SK-N-MC (cell line): ENCODE data around the gene GREB1L.

ENCODE experiments used
- DNase-seq: peaks from one replicate; pipeline ENCODE4 v3.0.0-alpha.2; 2011; ENCODE audit warnings: low read depth, low spot score
- H3K27ac ChIP-seq: fragments of 200-600 bp; sonication (generic); 2 replicates; pipeline ENCODE4 v1.5.1; 2016; ENCODE audit warnings: mixed run types
- H3K36me3 ChIP-seq: fragments of 200-600 bp; sonication (generic); 2 replicates; pipeline ENCODE4 v1.6.1; 2017; ENCODE audit warnings: antibody characterized with exemption, low read length, mixed read lengths; ENCODE audit not compliant: insufficient read depth
- H3K4me3 ChIP-seq: fragments of 200-600 bp; sonication (generic); 2 replicates; pipeline ENCODE4 v1.5.1; 2016
- H3K9ac ChIP-seq: fragments of 200-600 bp; sonication (generic); 2 replicates; pipeline ENCODE4 v1.8.0; 2017; ENCODE audit warnings: mixed run types, mixed read lengths; ENCODE audit not compliant: insufficient read length
- H3K9me3 ChIP-seq: fragments of 200-600 bp; sonication (generic); 2 replicates; pipeline ENCODE4 v1.6.1; 2017; ENCODE audit warnings: low read depth, mild to moderate bottlenecking, antibody characterized with exemption, low read length, moderate library complexity, mixed read lengths
- EZH2 ChIP-seq: fragments of 200-600 bp; sonication (generic); IDR thresholded peaks from one replicate; pipeline ENCODE4 v1.6.1; 2017; ENCODE audit warnings: antibody characterized with exemption
- FOXP2 ChIP-seq: optimal IDR thresholded peaks from 2 replicates; pipeline ENCODE3; 2011; ENCODE audit warnings: mild to moderate bottlenecking, moderate library complexity; ENCODE audit not compliant: insufficient read depth; ENCODE audit errors: extremely low read length, control extremely low read depth
- POLR2AphosphoS5 ChIP-seq: IDR thresholded peaks from 2 replicates; pipeline ENCODE4 v1.6.1; 2012; ENCODE audit warnings: mild to moderate bottlenecking, low read depth, low read length, borderline replicate concordance

The GREB1L gene

DNA sequence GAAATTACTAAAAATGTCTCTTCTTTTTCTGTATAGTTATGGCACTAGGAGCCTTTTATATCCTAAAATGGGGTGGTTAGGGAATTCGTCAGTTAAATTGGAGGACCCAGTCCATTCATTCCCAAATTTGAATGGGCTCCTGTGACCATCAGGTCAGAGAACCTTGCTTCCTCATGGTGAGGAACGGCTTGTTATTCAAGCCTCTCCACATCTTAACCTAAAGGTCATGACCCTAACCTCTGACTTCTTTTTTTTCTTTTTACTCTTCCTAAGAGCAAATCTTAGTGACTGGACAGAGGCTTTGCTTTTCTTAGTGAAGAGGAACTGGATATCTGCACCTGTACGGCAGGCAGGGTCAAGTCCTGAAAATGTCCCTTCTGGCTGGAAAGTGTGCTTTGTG is 53.1 kb downstream of the GREB1L start:
- DNase-seq: no peak
- H3K27ac ChIP-seq: no peak overlapping the region

DNA sequence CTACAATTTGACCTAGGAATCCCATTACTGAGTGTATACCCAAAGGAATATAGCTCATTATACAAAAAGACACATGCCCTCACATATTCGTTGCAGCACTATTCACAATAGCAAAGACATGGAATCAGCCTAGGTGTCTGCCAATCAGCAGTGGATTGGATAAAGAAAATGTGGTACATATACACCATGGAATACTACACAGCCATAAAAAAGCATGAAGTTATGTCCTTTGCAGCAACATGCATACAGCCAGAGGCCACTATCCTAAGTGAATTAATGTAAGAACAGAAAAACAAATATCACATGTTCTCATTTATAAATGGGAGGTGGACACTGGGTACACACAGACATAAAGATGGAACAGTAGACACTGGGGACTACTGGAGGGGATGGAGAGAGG is 54.0 kb downstream of the GREB1L start:
- TF ChIP-seq POLR2AphosphoS5 (no peak), FOXP2 (no peak), EZH2 (no peak)
- no peak for DNase-seq

More for the DNA sequence above, 53.1 kb downstream of the GREB1L start:
- Histone ChIP-seq H3K36me3 (no peaks in the 10 kb centered on the region), H3K9me3 (no peaks in the 10 kb centered on the region), H3K9ac (no peak overlapping the region), H3K4me3 (no peak overlapping the region)
- TF ChIP-seq FOXP2: no peak
- TF ChIP-seq EZH2: no peak
- no peak for TF ChIP-seq POLR2AphosphoS5

DNA sequence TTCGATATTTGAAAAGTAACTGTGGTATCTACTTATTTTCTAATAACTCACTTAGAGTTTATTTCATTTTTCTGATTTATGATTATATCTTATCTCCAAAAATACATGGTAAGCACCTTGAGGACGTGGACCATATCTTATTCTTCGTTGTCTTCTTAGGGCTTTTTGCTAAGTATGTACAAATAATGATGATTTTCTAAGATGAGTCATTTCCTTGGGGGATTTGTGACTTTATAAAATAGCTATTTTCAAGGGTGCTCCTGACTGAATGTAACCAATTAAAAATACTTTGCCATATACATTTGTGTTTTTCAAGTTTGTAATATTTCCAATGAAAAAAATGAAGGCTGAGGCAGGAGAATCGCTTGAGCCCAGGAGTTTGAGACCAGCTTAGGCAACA is 56.3 kb downstream of the GREB1L start:
- Histone ChIP-seq H3K27ac (no peak overlapping the region), H3K36me3 (no peaks in the 10 kb centered on the region), H3K4me3 (no peak overlapping the region), H3K9me3 (no peaks in the 10 kb centered on the region), H3K9ac (no peak overlapping the region)
- no peak for DNase-seq
- no peak for TF ChIP-seq EZH2
- no peak for TF ChIP-seq FOXP2
- TF ChIP-seq POLR2AphosphoS5: no peak

More for the DNA sequence above, 54.0 kb downstream of the GREB1L start:
- no peak overlapping the region for H3K27ac ChIP-seq
- no peak overlapping the region for H3K4me3 ChIP-seq
- no peak overlapping the region for H3K9ac ChIP-seq
- no peaks in the 10 kb centered on the region for H3K9me3 ChIP-seq
- no peaks in the 10 kb centered on the region for H3K36me3 ChIP-seq

DNA sequence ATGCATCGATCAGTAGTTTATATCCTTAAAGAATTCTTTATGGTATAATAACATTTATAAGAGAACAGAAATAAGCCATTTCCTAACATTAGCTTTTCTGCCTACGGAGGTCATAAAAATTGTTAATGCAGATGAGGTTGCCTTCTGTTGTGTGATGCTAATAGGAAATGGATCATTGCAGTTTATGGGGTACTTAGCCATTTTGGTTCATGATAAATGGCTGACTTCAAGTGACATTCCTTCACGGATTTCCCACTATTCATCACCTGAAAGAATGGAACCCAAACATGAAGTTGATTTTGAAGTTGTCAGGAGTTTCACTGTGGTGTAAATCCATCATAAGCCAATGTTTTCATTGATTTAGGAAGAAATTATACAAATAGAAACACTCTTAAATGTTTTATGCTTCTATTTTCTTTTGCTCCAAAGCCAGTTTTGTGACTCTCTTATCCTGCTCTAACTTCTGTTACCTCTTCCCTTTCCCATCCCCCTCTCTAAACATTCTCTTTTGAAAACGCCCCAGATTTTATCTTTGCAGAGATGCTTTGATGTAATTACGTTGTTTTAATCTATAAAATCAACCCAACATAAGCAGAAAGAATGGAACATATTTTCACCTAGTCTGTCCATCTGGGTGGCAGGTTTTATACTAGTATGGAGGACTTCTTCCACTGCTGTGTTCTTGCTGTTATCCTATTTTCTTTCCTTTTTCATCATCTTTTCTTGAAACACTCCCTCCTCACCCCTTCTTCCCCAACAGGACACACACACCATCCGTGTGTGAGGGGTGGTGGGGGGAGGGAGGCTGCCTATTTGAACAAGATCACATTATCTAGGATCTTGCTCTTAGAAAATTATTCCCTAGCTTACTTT is 58.2 kb downstream of the GREB1L start:
- H3K9ac ChIP-seq: no peak overlapping the region
- no peak overlapping the region for H3K27ac ChIP-seq
- no peak overlapping the region for H3K4me3 ChIP-seq
- no peaks in the 10 kb centered on the region for H3K9me3 ChIP-seq
- no peaks in the 10 kb centered on the region for H3K36me3 ChIP-seq
- DNase-seq: no peak
- no peak for TF ChIP-seq FOXP2
- no peak for TF ChIP-seq EZH2
- no peak for TF ChIP-seq POLR2AphosphoS5

DNA sequence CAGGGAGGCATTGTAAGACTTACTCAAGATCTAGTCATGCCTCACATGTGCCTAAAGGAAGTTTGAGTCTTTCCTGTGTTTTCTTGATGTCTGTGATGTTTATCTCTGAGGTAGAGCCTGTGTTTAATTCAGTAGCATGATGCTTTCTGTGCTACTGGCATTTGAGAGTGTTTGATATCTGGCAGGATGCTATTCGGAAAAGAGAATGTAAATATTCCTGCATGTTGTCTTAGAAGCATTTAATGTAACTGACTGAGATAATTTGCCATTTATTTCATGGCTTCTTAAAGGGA is 58.8 kb downstream of the GREB1L start:
- TF ChIP-seq POLR2AphosphoS5 (no peak), EZH2 (no peak), FOXP2 (no peak)
- no peaks in the 10 kb centered on the region for H3K9me3 ChIP-seq
- DNase-seq: no peak
- no peak overlapping the region for H3K27ac ChIP-seq
- no peak overlapping the region for H3K9ac ChIP-seq
- no peaks in the 10 kb centered on the region for H3K36me3 ChIP-seq
- no peak overlapping the region for H3K4me3 ChIP-seq

DNA sequence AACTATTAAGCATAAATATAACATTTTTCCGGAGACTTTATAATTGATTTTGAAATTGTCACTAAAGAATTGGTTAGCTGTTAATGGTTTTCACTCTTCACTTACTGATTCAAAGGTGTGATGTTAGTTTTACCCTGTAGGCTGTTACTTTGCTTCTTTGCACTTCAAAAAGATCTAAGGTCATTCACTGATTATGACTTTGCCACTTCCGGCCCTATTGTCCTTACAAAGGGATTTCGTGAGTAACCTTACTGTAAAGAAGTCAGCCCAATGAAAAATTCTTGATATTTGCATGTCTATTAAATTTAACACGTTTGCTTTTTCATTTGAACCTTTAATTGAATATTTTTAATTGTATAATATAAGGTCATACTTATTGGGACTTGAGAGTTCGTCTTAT is 61.4 kb downstream of the GREB1L start:
- H3K4me3 ChIP-seq: no peak overlapping the region
- H3K9ac ChIP-seq: no peak overlapping the region
- no peak overlapping the region for H3K27ac ChIP-seq
- no peak for DNase-seq
- no peaks in the 10 kb centered on the region for H3K9me3 ChIP-seq
- no peaks in the 10 kb centered on the region for H3K36me3 ChIP-seq
- TF ChIP-seq EZH2 (no peak), FOXP2 (no peak), POLR2AphosphoS5 (no peak)

DNA sequence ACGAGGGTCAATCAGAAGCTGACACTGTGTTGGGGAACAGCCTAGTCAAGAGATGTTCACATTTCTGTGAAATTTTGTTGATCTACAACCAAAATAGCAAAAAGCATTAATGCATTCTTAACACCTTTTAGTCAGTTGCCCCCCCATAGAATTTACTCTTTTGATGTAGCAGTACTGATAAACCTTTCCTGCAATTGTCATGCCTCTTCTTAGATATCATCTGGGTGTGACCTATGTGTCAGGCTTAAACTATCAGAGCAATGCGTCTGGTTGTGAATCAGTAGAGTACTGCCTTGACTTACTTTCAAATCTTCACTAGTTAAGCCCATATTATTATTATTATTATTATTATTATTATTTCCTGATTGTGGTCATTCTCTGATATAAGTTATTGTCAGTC is 61.9 kb downstream of the GREB1L start:
- no peak overlapping the region for H3K4me3 ChIP-seq
- no peak overlapping the region for H3K9ac ChIP-seq
- DNase-seq: no peak
- H3K36me3 ChIP-seq: no peaks in the 10 kb centered on the region
- H3K9me3 ChIP-seq: no peaks in the 10 kb centered on the region
- TF ChIP-seq EZH2 (no peak), POLR2AphosphoS5 (no peak), FOXP2 (no peak)
- no peak overlapping the region for H3K27ac ChIP-seq

DNA sequence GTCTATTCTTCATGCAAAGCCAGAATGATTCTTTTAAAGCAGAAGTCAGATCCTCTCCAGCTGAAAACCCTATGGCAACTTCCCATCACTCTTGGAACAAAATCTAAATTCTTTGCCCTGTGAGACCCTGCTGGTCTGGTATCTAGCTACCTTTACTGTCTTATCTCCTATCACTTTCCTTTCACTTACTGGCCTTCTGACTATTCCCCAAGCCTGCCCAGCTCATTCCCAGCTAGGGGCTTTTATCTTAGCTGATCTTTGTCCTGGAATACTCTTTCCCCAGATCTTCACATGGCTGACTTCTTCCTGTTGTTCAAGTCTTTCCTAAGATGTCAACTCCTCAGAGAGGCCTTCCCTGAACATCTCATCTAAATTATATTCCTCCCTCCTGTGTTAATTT is 63.6 kb downstream of the GREB1L start:
- no peak for TF ChIP-seq EZH2
- no peak for TF ChIP-seq FOXP2
- TF ChIP-seq POLR2AphosphoS5: no peak
- H3K9me3 ChIP-seq: no peaks in the 10 kb centered on the region
- H3K27ac ChIP-seq: no peak overlapping the region
- no peak overlapping the region for H3K4me3 ChIP-seq
- DNase-seq: no peak
- no peak overlapping the region for H3K9ac ChIP-seq
- no peaks in the 10 kb centered on the region for H3K36me3 ChIP-seq

DNA sequence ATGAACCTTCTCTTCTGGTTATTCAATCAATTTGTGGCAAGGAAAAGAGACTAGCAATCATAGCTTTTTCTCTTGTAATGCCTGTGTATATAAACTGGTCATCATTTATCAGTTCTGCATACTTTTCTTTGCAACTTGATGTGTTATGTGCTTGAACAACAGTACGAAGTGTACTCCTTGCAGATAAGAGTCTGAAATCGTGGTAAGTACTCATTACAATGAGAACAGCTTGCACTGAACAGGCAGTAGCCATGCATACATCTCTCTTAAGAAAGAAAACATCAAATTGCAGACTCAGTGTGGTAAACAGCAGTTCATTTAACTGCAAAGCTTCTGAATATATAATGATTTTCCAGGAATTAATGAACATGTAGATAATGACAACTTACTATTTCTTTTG is 64.3 kb downstream of the GREB1L start:
- no peaks in the 10 kb centered on the region for H3K36me3 ChIP-seq
- TF ChIP-seq POLR2AphosphoS5 (no peak), EZH2 (no peak), FOXP2 (no peak)
- H3K9ac ChIP-seq: no peak overlapping the region
- H3K9me3 ChIP-seq: no peaks in the 10 kb centered on the region
- no peak overlapping the region for H3K4me3 ChIP-seq
- no peak for DNase-seq
- no peak overlapping the region for H3K27ac ChIP-seq
